22Rv1 (cell line): ENCODE data around the gene CARD6.

Source experiments
- H3K27ac ChIP-seq: fragments of 450-650 bp; 2 replicates; pipeline ENCODE4 v1.5.1; 2017
- CTCF ChIP-seq: fragments of 450-650 bp; IDR thresholded peaks from 2 replicates; pipeline ENCODE4 v1.5.1; 2017; ENCODE audit warnings: mild to moderate bottlenecking
- ZFX ChIP-seq: fragments of 450-650 bp; IDR thresholded peaks from 2 replicates; pipeline ENCODE4 v1.6.1; 2017; ENCODE audit warnings: antibody characterized with exemption, borderline replicate concordance

CARD6 gene

GRCh38 chr5:40831346-40832210 is 9.6 kb upstream of the CARD6 start:
- H3K27ac ChIP-seq = peak overlapping the region; percentile 41
- no peak for TF ChIP-seq CTCF
- no peak for TF ChIP-seq ZFX

GRCh38 chr5:40832345-40832744 is 8.8 kb upstream of the CARD6 start:
- H3K27ac ChIP-seq = peak overlapping the region; percentile 41; the same call in 1 of the 2 replicates
- TF ChIP-seq ZFX = no peak
- no peak for TF ChIP-seq CTCF

GRCh38 chr5:40833712-40834229 is 7.4 kb upstream of the CARD6 start:
- no peak for TF ChIP-seq CTCF
- no peak for TF ChIP-seq ZFX
- H3K27ac ChIP-seq = peak overlapping the region; percentile 98

GRCh38 chr5:40834391-40834848 is 6.7 kb upstream of the CARD6 start:
- peak overlapping the region; percentile 98 for H3K27ac ChIP-seq
- TF ChIP-seq CTCF (no peak), ZFX (no peak)

GRCh38 chr5:40834849-40835787 is 6.0 kb upstream of the CARD6 start, which contains the start of gene RPL37:
Gene RPL37 (minus strand): TSS chr5:40835222. CDS start chr5:40835185, 37 bp downstream.
- no peak for TF ChIP-seq ZFX
- H3K27ac ChIP-seq = peak within 1 kb of the TSS; percentile 98

- no peak overlapping the region for H3K27ac ChIP-seq
- TF ChIP-seq CTCF (no peak), ZFX (no peak)
Measured at GRCh38 chr5:40838086-40838485, 3.1 kb upstream of the CARD6 start.

GRCh38 chr5:40842351-40842750 is 1.2 kb downstream of the CARD6 start:
- TF ChIP-seq CTCF = no peak
- no peak for TF ChIP-seq ZFX
- no peak overlapping the region for H3K27ac ChIP-seq
